ENCODE data around the gene TOGARAM1.
"Not testable (repeated sequence)": the region's sequence is repeated elsewhere in the genome, so short reads cannot be mapped to it uniquely, and the experiment has no call there.

GRCh38 chr14:45080416-45080968 lies 118.5 kb downstream of the TOGARAM1 start:
- TF ChIP-seq CTCF (IDR thresholded peaks at IDR 0.05 in 4 of 5, conservative IDR thresholded peaks at IDR 0.05 in 1 of 5); POLR2A (IDR thresholded peaks at IDR 0.05): not testable (repeated sequence)

Measured in gastrocnemius medialis (tissue), 4 donors.